Nephron progenitor cell (in vitro differentiated cells): Measurements from ENCODE around the gene DLX6.
"Not testable (repeated sequence)": the region's sequence is repeated elsewhere in the genome, so short reads cannot be mapped to it uniquely, and the experiment has no call there.

Experiments
- DNase-seq: peaks from one replicate; pipeline ENCODE4 v3.0.0; 2021
- H3K27ac Mint-ChIP-seq: 2 replicates; pipeline ENCODE4 v1.8.0; 2021; ENCODE audit warnings: mild to moderate bottlenecking, moderate library complexity, mixed read lengths
- H3K27me3 Mint-ChIP-seq: 2 replicates; pipeline ENCODE4 v1.8.0; 2021; ENCODE audit warnings: mild to moderate bottlenecking, low read depth, mixed read lengths; ENCODE audit not compliant: poor library complexity
- H3K36me3 Mint-ChIP-seq: 2 replicates; pipeline ENCODE4 v1.8.0; 2021; ENCODE audit warnings: low read depth, mixed read lengths
- H3K4me1 Mint-ChIP-seq: 2 replicates; pipeline ENCODE4 v1.8.0; 2021; ENCODE audit warnings: mixed read lengths
- H3K4me3 Mint-ChIP-seq: 2 replicates; pipeline ENCODE4 v1.8.0; 2021; ENCODE audit warnings: mild to moderate bottlenecking, moderate library complexity, mixed read lengths
- H3K9me3 Mint-ChIP-seq: 2 replicates; pipeline ENCODE4 v1.8.0; 2021; ENCODE audit warnings: mild to moderate bottlenecking, moderate library complexity, mixed read lengths
- CTCF ChIP-seq: fragments of 200-600 bp; sonication (generic); IDR thresholded peaks from 2 replicates; pipeline ENCODE4 v1.5.0; 2021; ENCODE audit warnings: antibody characterized with exemption

The DLX6 gene

DNA sequence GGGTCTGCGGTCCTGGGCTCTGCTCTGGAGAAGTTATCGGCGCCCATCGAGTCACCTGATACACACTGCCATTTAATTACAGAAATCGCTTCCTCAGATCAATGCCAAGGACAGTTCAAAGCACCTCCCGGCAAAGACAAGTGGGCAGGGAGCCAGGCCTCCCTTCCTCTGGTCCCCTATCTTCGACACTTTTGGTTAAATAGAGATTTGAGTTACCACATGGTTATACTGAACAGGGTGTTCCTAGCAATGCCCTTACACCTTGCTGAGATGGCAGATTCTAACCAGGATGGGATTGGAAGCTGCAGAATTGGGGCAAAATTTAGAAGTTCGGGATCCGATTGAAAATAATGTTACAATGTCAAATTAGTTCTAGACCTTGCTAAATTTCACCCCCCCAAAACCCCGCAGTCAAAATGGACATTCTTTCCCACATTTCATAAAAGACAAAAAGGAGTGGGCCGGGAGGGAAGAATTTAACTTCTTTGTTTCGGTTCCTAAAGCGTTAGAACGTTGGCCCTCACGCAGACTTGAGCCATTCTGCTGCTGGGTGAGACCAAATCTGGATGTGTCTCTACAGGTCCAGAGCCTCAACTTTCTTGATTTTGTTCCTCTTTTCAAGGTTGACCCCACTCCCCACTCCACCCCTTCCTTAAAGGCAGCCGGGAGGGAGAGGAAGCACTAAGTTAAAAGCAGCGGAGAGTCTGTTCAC, 21.5 kb downstream of the DLX6 start:
- Mint-ChIP-seq H3K27me3 (peaks cover 93% of the 10 kb centered on the region), H3K4me3 (peak overlapping the region; percentile 76), H3K9me3 (no peaks in the 10 kb centered on the region), H3K4me1 (peaks cover 39% of the 10 kb centered on the region), H3K36me3 (no peaks in the 10 kb centered on the region), H3K27ac (no peak overlapping the region)
- no peak for DNase-seq
- TF ChIP-seq CTCF: no peak

- Mint-ChIP-seq H3K9me3 (no peaks in the 10 kb centered on the region), H3K4me1 (peaks cover 31% of the 10 kb centered on the region), H3K27ac (no peak overlapping the region), H3K36me3 (no peaks in the 10 kb centered on the region), H3K4me3 (peak overlapping the region; percentile 76), H3K27me3 (peaks cover 91% of the 10 kb centered on the region)
- TF ChIP-seq CTCF: peak; percentile 84
- DNase-seq: peak; percentile 79
These were observed 22.3 kb downstream of the DLX6 start for GRCh38 chr7:97027427-97028234.

DNA sequence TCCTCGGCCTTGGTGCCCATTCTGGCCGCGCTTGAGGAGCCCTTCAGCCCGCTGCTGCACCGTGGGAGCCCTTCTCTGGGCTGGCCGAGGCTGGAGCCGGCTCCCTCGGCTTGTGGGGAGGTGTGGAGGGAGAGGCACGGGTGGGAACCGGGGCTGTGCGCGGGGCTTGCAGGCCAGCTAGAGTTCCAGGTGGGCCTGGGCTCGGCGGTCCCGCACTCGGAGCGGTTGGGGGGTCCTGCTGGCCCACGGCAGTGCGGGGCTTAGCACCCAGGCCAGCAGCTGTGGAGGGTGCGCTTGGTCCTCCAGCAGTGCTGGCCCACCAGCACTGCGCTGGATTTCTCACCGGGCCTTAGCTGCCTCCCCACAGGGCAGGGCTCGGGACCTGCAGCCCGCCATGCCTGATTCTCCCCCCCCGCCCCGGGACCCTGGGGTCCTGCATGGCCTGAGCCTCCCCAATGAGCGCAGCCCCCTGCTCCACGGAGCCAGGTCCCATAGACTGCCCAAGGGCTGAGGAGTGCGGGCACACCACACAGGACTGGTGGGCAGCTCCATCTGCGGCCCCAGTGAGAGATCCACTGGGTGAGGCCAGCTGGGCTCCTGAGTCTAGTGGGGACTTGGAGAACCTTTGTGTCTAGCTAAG, 29.0 kb downstream of the DLX6 start:
- DNase-seq, H3K4me1 Mint-ChIP-seq, H3K4me3 Mint-ChIP-seq, H3K9me3 Mint-ChIP-seq, H3K27ac Mint-ChIP-seq, H3K36me3 Mint-ChIP-seq: not testable (repeated sequence)
- peaks cover 36% of the 10 kb centered on the region for H3K27me3 Mint-ChIP-seq

DNA sequence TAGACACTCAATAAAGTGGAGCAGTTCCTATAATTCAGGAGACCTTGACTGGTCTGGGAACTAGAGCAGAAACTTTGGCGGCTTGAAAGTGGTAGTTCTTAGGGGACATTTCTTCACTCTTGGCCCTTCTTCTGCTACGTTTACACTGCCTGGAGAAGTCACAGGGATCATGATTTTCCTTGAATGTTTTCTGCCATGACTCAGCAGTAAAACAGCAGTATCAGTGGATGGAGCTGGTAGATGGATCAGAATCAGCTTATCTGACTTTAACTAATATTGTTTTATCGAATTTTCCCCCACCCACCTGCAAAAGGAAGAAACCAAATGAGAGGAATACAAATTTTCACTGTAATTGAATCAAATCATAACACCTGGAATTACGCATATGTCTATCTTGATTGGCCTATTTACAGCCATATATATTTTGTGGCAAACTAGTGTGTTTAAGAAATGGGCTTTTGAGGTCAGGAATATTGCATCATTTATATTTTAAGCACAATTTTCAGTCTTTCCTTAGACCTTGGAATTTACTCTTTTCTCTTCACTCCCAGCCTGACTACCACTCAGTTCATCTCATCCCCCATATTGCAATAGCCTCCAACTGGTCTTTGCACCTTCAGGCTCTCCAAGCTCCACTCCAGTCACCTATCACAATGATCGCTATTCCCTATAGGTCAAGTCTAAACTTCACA, 34.2 kb downstream of the DLX6 start:
- no peak overlapping the region for H3K27ac Mint-ChIP-seq

GRCh38 chr7:97043281-97043680, 37.9 kb downstream of the DLX6 start:
- Mint-ChIP-seq H3K36me3 (no peaks in the 10 kb centered on the region), H3K27me3 (peaks cover 28% of the 10 kb centered on the region), H3K4me1 (no peaks in the 10 kb centered on the region), H3K9me3 (no peaks in the 10 kb centered on the region), H3K4me3 (no peak overlapping the region), H3K27ac (no peak overlapping the region)
- TF ChIP-seq CTCF: no peak
- DNase-seq: no peak

More for the DNA sequence above, 34.2 kb downstream of the DLX6 start:
- TF ChIP-seq CTCF: no peak
- no peak for DNase-seq
- Mint-ChIP-seq H3K36me3 (no peaks in the 10 kb centered on the region), H3K4me3 (no peak overlapping the region), H3K27me3 (peaks cover 26% of the 10 kb centered on the region), H3K9me3 (no peaks in the 10 kb centered on the region), H3K4me1 (no peaks in the 10 kb centered on the region)
